Measurements from ENCODE around the gene SLC6A2.

Gene SLC6A2

DNA sequence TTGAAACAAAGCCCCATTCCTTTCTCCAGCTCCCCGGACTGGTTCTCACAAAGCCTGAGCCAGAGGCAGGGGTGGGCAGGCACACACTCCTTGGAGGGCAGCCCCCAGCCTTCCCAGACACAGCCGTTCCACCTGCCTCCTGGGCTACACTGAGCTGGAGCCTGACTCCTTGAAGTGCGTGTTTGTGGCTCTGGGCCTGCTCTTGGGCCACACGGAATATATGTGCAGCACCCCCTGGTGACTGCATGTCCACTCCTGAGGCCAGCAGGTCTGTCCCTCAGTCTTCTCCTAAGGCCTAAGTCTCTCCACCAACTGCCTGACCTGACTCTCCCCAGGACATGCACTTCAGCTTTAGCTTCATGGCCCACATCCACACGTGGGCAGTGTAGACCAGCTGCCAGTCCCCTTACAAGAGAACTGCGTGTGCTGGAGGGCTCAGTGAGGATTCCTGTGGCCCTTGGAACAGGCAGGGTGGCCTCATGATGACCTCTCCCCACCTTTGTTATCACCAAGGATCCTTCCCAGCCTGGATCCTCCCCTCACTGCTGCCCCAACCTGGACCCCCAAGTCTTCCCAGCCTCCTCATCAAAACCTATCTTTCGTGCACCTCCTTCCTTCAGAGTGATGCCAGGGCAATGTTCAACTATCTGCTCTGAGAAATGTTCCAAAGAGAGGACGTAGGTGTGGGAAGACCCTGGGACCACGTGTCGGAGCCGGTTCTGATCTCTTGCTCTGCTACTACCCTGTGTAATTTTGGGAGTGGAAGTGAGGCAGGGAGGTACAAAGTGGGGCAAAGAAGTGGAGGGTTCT lies 12.4 kb upstream of the SLC6A2 start:
- no peaks in the 10 kb centered on the region for H3K27me3 ChIP-seq (ENCODE audit: insufficient read depth, poor library complexity, severe bottlenecking)
- no peak for DNase-seq (ENCODE audit: low read depth in 1 of 2, low spot score in 1 of 2)
- no peak overlapping the region for H3K4me3 ChIP-seq (replicated peaks; ENCODE audit: insufficient read depth, low read length)
- TF ChIP-seq GABPA (IDR thresholded peaks at IDR 0.05; ENCODE audit: low read depth) (no peak), POLR2AphosphoS5 (IDR thresholded peaks at IDR 0.05; ENCODE audit: low read depth) (no peak), SPI1 (IDR thresholded peaks at IDR 0.05; ENCODE audit: borderline replicate concordance, low read depth) (no peak)
- TF ChIP-seq, protein P1, sequence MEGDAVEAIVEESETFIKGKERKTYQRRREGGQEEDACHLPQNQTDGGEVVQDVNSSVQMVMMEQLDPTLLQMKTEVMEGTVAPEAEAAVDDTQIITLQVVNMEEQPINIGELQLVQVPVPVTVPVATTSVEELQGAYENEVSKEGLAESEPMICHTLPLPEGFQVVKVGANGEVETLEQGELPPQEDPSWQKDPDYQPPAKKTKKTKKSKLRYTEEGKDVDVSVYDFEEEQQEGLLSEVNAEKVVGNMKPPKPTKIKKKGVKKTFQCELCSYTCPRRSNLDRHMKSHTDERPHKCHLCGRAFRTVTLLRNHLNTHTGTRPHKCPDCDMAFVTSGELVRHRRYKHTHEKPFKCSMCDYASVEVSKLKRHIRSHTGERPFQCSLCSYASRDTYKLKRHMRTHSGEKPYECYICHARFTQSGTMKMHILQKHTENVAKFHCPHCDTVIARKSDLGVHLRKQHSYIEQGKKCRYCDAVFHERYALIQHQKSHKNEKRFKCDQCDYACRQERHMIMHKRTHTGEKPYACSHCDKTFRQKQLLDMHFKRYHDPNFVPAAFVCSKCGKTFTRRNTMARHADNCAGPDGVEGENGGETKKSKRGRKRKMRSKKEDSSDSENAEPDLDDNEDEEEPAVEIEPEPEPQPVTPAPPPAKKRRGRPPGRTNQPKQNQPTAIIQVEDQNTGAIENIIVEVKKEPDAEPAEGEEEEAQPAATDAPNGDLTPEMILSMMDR (IDR thresholded peaks at IDR 0.05; ENCODE audit: insufficient read depth, low read length): no peak
- TF ChIP-seq, protein P2, sequence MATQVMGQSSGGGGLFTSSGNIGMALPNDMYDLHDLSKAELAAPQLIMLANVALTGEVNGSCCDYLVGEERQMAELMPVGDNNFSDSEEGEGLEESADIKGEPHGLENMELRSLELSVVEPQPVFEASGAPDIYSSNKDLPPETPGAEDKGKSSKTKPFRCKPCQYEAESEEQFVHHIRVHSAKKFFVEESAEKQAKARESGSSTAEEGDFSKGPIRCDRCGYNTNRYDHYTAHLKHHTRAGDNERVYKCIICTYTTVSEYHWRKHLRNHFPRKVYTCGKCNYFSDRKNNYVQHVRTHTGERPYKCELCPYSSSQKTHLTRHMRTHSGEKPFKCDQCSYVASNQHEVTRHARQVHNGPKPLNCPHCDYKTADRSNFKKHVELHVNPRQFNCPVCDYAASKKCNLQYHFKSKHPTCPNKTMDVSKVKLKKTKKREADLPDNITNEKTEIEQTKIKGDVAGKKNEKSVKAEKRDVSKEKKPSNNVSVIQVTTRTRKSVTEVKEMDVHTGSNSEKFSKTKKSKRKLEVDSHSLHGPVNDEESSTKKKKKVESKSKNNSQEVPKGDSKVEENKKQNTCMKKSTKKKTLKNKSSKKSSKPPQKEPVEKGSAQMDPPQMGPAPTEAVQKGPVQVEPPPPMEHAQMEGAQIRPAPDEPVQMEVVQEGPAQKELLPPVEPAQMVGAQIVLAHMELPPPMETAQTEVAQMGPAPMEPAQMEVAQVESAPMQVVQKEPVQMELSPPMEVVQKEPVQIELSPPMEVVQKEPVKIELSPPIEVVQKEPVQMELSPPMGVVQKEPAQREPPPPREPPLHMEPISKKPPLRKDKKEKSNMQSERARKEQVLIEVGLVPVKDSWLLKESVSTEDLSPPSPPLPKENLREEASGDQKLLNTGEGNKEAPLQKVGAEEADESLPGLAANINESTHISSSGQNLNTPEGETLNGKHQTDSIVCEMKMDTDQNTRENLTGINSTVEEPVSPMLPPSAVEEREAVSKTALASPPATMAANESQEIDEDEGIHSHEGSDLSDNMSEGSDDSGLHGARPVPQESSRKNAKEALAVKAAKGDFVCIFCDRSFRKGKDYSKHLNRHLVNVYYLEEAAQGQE (IDR thresholded peaks at IDR 0.05; ENCODE audit: insufficient replicate concordance, low read depth): no peak
- H3K27ac ChIP-seq (replicated peaks): no peak overlapping the region

DNA sequence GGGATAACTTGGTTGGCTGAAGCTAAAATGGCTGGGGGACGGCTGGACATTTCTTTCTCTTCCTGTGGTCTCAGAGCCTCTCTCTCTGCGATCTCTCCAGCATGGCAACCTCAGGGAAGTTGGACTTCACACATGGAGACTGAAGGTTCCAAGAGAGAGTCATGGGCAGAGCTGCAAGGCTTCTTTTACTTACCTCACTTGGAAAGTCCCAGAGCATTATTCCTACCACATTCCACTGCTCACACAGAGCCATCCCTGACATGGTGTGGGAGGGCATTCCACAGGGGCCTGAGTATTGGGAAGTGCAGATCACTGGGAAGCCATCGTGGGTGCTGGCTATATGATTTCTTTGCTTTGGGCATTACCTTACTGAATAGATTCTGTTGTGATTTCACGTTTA lies 9.8 kb upstream of the SLC6A2 start:
- DNase-seq (ENCODE audit: low read depth in 1 of 2, low spot score in 1 of 2): no peak
- TF ChIP-seq POLR2AphosphoS5 (IDR thresholded peaks at IDR 0.05; ENCODE audit: low read depth) (no peak), GABPA (IDR thresholded peaks at IDR 0.05; ENCODE audit: low read depth) (no peak), SPI1 (IDR thresholded peaks at IDR 0.05; ENCODE audit: borderline replicate concordance, low read depth) (no peak)
- TF ChIP-seq, protein P1 (IDR thresholded peaks at IDR 0.05; ENCODE audit: insufficient read depth, low read length): no peak
- TF ChIP-seq, protein P2 (IDR thresholded peaks at IDR 0.05; ENCODE audit: insufficient replicate concordance, low read depth): no peak
- Histone ChIP-seq H3K27me3 (ENCODE audit: insufficient read depth, poor library complexity, severe bottlenecking) (no peaks in the 10 kb centered on the region), H3K27ac (replicated peaks) (no peak overlapping the region), H3K4me3 (replicated peaks; ENCODE audit: insufficient read depth, low read length) (no peak overlapping the region)

DNA sequence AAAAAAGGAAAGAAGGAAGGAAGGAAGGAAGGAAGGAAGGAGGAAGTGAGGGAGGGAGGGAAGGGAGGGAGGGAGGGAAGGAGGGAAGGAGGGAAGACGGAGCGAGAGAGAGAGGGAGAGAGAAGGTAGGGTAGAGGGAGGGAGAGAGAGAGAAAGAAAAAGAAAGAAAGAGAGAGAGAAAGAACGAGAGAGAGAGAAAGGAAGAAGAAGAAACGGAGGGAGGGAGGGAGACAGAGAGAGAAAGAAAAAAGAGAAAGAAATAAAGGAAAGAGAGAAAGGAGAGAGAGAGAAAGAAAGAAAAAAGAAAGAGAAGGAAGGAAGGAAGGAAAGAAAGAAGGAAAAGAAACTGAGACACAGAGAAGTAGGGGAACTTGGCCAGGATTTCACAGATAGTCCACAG lies 8.4 kb upstream of the SLC6A2 start:
- no peaks in the 10 kb centered on the region for H3K27me3 ChIP-seq (ENCODE audit: insufficient read depth, poor library complexity, severe bottlenecking)
- TF ChIP-seq, protein P1 (IDR thresholded peaks at IDR 0.05; ENCODE audit: insufficient read depth, low read length): no peak

DNA sequence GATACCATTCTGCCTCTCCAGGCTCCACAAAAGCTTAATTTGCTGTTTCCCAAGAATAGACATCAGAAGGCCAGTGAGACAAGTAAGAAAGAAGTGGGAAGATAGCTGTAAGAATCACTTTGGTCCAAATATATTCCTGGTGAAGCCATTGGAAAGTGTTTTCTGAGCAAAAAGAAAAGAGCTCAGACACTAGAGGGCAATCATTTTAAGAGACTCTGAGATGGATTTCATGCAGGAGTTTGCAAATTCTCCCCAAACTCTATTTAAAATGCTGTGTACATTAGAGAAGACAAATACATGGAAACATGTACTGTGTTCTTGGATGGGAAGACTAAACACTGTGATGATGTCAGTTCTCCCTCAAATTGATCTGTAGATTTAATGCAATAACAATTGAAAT lies 8.0 kb upstream of the SLC6A2 start:
- TF ChIP-seq SPI1 (IDR thresholded peaks at IDR 0.05; ENCODE audit: borderline replicate concordance, low read depth): no peak
- TF ChIP-seq POLR2AphosphoS5 (IDR thresholded peaks at IDR 0.05; ENCODE audit: low read depth): no peak
- TF ChIP-seq, protein P2 (IDR thresholded peaks at IDR 0.05; ENCODE audit: insufficient replicate concordance, low read depth): no peak
- no peak for TF ChIP-seq GABPA (IDR thresholded peaks at IDR 0.05; ENCODE audit: low read depth)
- TF ChIP-seq, protein P1 (IDR thresholded peaks at IDR 0.05; ENCODE audit: insufficient read depth, low read length): no peak
- H3K4me3 ChIP-seq (replicated peaks; ENCODE audit: insufficient read depth, low read length): no peak overlapping the region
- peaks cover under 1% of the 10 kb centered on the region for H3K27me3 ChIP-seq (ENCODE audit: insufficient read depth, poor library complexity, severe bottlenecking)
- DNase-seq (ENCODE audit: low read depth in 1 of 2, low spot score in 1 of 2): no peak
- no peak overlapping the region for H3K27ac ChIP-seq (replicated peaks)

More for the DNA sequence above, 8.4 kb upstream of the SLC6A2 start:
- no peak for DNase-seq (ENCODE audit: low read depth in 1 of 2, low spot score in 1 of 2)
- H3K4me3 ChIP-seq (replicated peaks; ENCODE audit: insufficient read depth, low read length): no peak overlapping the region
- no peak overlapping the region for H3K27ac ChIP-seq (replicated peaks)
